NCI-H2107 treated with DMSO at 0.1 percent for 48 hours (cell line): ENCODE results near the gene CAMK4.

ENCODE experiments used
- DNase-seq: peaks from one replicate; lab custom pipeline; 2025; ENCODE audit not compliant: unreplicated experiment; lab: John Stamatoyannopoulos, UW

Gene CAMK4

GRCh38 chr5:111229221-111229835 lies 5.1 kb downstream of the CAMK4 start:
- no peak for DNase-seq

DNA sequence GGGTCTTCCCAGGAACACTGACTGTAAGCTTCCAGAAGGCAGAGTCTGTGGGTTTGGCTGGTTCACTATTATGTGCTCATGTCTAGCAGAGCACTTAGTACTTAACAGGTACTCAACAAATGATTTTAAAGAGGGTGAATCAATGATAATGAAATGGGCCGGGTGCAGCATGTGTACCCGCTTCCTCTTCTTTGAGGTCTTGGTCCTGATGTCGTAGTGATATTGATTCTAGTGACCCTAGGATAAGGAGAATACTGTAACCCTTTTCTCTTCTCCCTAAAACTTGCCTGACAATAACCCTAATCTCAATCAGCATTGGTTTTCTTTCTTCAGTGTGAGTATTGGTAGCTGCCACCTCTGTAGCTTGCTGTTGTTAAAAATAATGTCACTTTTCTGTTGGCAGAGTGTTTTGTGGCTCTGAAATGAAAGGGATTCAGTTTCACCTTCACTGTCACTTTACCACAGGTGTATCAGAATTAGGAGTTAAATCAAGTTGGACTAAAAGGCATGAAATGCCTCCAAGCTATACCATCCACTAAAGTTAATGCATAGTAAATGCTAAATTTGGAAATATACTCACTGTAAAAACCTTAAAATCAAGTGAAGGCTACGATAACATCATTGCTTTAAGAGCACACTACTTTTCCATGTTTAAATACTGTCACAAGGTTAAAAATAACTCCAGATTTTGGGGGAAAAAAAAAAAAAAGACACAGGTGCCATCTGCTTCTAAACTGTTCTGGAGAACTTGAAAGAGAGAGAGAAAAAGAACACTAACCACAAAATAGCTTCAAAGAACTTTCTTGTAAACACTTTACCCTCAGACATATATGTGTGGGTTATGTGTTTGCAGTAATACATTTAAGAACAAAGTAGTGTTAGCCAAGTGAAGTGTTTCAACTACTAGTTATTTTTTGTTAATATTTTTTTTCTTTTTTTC lies 6.0 kb downstream of the CAMK4 start:
- no peak for DNase-seq

GRCh38 chr5:111231119-111231518 lies 6.9 kb downstream of the CAMK4 start:
- DNase-seq: no peak

DNA sequence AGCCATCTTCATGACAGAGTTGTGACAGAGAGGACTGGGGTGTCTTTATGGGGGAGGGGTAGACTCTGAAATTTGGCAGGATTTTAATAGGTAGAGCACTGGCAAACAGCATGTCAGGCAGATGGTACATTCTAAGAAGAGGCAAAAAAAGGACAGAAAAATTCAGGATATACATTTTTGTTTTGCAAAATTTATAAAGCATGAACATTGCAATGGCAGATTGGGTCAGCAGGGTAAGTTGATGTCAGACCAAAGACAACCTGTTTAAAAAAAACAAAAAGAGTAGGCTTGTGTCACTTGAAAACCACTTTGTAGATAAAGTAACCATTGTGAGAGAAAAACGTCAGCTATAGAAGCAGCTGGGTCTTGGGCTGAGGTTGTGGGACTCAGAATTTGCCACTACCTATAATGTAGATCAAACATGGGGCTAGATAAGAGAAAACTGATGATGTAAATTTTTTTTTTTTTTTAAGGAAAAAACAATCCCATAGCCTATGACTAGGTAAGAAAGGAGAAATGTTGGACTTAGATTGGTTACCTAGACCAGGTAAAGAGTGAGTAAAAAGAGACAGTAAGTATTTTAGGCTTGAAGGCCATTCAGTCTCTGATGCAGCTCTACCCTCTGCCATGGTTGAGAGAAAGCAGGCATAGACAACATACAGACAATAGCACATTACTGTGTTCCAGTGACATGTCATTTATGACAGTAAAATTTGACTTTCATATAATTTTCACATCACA lies 8.3 kb downstream of the CAMK4 start:
- no peak for DNase-seq

DNA sequence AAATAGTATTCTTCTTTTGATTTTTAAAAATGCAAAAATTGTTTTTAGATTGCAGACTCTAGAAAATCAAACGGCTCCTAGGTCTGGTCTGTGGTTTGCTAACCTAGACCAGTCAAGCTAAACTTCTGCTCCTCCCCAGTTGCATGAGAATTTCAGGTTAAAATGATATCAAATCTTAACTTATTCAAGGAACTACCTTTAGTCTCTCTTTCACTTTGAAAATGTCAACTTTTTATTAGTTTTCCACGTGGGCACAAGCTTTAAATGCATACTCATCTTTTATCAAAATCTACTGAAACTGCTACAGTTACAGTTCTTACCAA lies 8.8 kb downstream of the CAMK4 start:
- DNase-seq: no peak

- DNase-seq: no peak
These were observed 9.9 kb downstream of the CAMK4 start for GRCh38 chr5:111234125-111234524.

DNA sequence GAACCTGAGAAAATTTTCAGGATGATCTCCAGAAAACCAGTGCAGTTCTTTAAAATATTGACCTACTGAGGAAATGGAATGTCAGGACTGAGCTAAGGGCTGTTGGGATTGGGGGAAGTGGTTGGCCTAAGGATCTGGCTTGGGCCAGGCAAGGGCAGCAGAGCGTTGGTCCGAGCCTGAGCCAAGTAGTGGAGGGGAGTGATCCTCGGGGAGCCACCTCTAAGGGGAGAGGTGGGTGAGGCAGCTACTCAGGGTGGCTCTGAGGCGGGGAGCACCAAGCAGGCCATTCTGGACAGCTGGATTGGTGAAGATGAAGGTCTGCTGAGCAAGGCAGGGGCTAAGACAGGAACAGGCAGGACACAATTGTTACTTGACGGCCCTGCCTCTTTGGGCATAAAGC lies 11.5 kb downstream of the CAMK4 start:
- DNase-seq: no peak

DNA sequence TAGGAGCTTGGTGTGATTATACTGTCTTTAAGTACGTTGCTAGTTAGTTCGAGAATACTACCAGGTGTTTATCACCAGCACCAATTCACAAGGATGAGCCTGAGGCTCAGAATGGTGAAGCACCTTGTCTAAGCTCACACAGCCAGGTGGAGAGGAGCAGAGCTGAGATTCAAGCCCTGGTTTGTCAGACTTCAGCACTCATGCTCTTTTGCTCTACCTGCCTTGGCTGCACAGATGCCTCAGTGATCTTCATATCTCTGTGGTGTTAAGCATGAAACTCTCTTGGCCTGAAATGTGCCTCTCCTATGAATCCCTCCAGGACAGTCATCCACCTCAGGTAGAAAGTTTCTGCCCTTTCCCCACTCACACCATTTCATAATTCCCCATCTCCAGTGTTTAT lies 12.2 kb downstream of the CAMK4 start:
- DNase-seq: no peak

DNA sequence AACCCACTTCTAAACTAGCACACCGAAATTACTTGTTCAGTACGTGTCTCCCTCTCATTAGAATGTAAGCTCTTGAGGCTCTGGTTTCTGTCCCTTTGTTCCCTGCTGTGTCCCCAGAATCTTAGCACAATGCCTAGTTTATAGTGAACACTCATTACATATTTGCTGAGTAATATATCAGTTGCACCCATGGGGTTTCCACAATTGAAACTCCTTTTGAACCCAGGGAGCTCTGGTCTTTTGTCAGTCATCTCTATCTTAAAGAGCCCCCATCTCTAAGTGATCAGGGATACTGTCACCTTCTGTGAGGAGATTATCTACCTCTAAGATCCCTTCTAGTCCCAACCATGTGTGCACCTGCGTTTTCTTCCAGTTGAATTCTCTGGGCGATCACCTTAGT lies 12.8 kb downstream of the CAMK4 start:
- peak; percentile 24 for DNase-seq

GRCh38 chr5:111237470-111237869 lies 13.3 kb downstream of the CAMK4 start:
- no peak for DNase-seq

GRCh38 chr5:111238431-111239225 lies 14.4 kb downstream of the CAMK4 start:
- DNase-seq: no peak

- no peak for DNase-seq
These were observed 17.5 kb downstream of the CAMK4 start for GRCh38 chr5:111241696-111242095.

GRCh38 chr5:111242606-111243005 lies 18.4 kb downstream of the CAMK4 start:
- DNase-seq: no peak

- no peak for DNase-seq
These were observed 19.1 kb downstream of the CAMK4 start for GRCh38 chr5:111243318-111243717.

DNA sequence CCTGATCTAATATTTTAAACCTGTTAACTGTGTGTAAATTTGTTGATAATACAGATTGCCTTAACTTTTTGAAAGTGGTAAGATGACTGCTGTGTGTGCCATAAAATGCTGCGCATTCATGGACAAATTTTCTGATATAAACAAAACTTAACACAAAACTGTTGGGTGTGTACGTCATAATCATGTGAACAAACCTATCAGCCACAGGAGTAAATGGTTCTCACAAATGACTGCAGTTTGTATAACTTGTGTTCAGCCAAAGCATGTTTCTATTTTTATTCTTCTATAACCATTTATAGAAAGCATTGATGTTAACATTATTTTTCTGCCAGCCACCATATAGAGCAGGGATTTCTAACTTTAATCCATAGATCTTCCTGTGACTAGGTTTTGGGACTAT lies 21.5 kb downstream of the CAMK4 start:
- no peak for DNase-seq

GRCh38 chr5:111246459-111246858 lies 22.3 kb downstream of the CAMK4 start:
- no peak for DNase-seq

DNA sequence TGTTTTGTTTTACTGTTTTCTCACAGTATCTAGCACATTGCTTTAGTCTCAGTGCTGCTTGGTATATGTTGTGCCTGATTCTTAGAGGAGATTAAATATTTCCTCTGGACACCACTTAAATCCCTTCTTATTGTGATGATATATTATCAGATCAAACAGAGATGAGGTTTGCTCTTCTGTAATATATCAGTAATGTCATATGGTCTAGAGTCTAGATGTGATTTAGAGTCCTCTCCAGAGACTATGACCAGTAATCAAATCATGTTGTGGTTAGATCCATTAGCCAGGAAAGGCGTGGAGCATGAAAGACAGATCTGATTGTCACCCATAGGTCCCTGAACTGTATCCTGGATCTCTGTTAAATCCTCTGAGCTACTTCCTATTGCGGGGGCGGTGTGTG lies 24.4 kb downstream of the CAMK4 start:
- no peak for DNase-seq

GRCh38 chr5:111251921-111252320 lies 27.7 kb downstream of the CAMK4 start:
- no peak for DNase-seq

- DNase-seq: no peak
These were observed 28.8 kb downstream of the CAMK4 start for GRCh38 chr5:111252799-111253545.

GRCh38 chr5:111254613-111255012 lies 30.4 kb downstream of the CAMK4 start:
- DNase-seq: peak; percentile 80
